ENCODE measurements around the gene PTPRC. TPM values are rescaled to one million over a fixed set of nuclear protein-coding genes. Genes with fewer than 3 reads are reported as not detected.

Gene PTPRC
- total RNA-seq, 2 experiments from 2014 or later, result 475 to 499 TPM

DNA sequence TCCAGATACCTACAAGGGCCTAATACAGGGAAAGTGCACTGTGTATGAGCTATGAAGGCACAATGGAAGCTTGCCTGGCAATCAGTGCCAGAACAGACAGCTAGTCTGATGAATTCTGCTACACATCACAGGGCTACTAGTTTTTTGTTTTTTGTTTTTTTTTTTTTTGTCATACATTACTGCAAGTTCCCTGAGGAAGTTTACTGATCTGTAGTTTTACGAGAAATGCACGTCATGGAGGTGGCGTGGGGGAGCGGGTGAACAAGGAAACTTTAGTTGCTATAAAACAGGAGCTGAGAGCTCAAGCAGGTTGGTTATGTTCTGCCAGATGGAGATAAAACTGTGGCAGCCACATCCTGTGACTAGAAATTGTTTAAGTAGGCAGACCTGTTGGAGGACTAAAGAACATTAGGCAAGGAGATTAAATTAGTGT, 17.7 kb downstream of the PTPRC start:
- ChIA-PET POLR2A (interaction anchor here (0.6 to 7.5 kb wide), 13 partner anchors 10 to 136 kb away, joined by 3 to 61 read pairs (median 7); partner anchors contain the start of gene PTPRC), CTCF (interaction anchor here (0.8 to 1.6 kb wide), 3 partner anchors 10 to 35 kb away, joined by 3 read pairs; partner anchors contain the start of gene PTPRC)
- no peaks in the 10 kb centered on the region for H3K9me3 Mint-ChIP-seq
- peaks cover 58% of the 10 kb centered on the region for H3K36me3 Mint-ChIP-seq (ENCODE audit: low read depth)
- peaks cover 64% of the 10 kb centered on the region for H3K4me1 Mint-ChIP-seq (ENCODE audit: low read depth)
- DNase-seq, result peak; percentile 84
- H3K27ac Mint-ChIP-seq, result peak overlapping the region; percentile 96
- H3K4me3 Mint-ChIP-seq, result peak overlapping the region; percentile 71
- intact Hi-C loops (cut with micrococcal nuclease), result loop anchor here (2.0 to 5.0 kb wide), 2 partner anchors 18 to 34 kb away; partner anchors contain the start of gene PTPRC
- no peaks in the 10 kb centered on the region for H3K27me3 Mint-ChIP-seq
- TF ChIP-seq, protein P1, sequence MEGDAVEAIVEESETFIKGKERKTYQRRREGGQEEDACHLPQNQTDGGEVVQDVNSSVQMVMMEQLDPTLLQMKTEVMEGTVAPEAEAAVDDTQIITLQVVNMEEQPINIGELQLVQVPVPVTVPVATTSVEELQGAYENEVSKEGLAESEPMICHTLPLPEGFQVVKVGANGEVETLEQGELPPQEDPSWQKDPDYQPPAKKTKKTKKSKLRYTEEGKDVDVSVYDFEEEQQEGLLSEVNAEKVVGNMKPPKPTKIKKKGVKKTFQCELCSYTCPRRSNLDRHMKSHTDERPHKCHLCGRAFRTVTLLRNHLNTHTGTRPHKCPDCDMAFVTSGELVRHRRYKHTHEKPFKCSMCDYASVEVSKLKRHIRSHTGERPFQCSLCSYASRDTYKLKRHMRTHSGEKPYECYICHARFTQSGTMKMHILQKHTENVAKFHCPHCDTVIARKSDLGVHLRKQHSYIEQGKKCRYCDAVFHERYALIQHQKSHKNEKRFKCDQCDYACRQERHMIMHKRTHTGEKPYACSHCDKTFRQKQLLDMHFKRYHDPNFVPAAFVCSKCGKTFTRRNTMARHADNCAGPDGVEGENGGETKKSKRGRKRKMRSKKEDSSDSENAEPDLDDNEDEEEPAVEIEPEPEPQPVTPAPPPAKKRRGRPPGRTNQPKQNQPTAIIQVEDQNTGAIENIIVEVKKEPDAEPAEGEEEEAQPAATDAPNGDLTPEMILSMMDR (IDR thresholded peaks at IDR 0.05), result no peak
- ATAC-seq, result peak; percentile 48

- Mint-ChIP-seq H3K9me3 (no peaks in the 10 kb centered on the region), H3K4me1 (ENCODE audit: low read depth) (peaks cover 64% of the 10 kb centered on the region), H3K27ac (peak overlapping the region; percentile 96), H3K27me3 (no peaks in the 10 kb centered on the region), H3K4me3 (peak overlapping the region; percentile 71), H3K36me3 (ENCODE audit: low read depth) (peaks cover 53% of the 10 kb centered on the region)
- POLR2A ChIA-PET, result interaction anchor here (0.7 to 7.5 kb wide), 12 partner anchors 10 to 137 kb away, joined by 3 to 61 read pairs (median 8); no protein-coding TSS in a partner anchor
- DNase-seq (peak; percentile 52), ATAC-seq (peak; percentile 40)
- CTCF ChIA-PET, result interaction anchor here (1.6 kb wide), 1 partner anchor 36 kb away, joined by 3 read pairs; no protein-coding TSS in a partner anchor
- intact Hi-C loops (cut with micrococcal nuclease), result loop anchor here (2.0 to 5.0 kb wide), 2 partner anchors 19 to 35 kb away; partner anchors contain the start of gene PTPRC
- TF ChIP-seq, protein P1 (IDR thresholded peaks at IDR 0.05), result no peak
Observed at GRCh38 chr1:198657550-198658064, 18.8 kb downstream of the PTPRC start.

DNA sequence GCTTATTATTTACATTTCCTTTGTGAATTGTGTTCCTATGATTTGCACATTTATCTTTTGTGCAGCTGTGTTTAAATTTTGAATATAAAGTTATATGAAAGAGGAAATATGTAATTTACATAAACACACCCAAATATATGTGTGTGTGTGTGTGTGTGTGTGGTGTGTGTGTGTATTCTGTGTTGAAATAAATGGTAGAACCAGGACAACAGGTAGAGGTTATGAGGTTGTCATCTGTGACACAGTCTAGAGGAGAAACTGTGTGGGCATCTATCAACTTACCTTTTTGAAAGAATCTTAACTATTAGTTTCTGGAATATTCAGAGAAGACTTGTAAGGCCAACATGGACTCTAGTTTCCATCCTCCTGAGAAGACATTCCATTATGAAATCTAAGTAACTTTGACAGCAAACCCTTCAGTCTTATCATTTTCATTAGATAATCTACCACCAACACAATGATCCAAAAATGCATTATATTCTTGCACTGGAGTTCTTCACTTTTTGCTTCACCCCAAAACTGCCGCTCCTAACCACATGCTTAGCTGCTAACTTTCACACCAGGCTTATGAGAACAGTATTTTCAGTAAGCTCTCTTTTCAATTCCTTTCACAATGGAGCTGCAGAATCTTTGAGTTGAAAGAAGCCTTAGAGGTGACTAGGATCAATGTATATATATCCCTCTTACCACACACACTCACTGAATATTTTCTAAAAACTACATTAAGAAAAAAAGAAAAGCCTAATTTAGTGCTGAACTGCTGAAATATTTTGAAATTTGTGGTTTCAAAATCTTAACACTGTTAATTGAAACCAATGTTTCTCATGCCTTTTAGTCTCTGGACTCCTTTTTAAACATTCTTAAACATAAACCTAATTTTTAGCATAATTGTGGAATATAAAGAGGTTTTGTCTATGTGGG, 21.8 kb downstream of the PTPRC start:
- H3K9me3 Mint-ChIP-seq, result no peaks in the 10 kb centered on the region
- H3K4me1 Mint-ChIP-seq (ENCODE audit: low read depth), result peaks cover 73% of the 10 kb centered on the region
- POLR2A ChIA-PET, result interaction anchor here (0.5 to 7.5 kb wide), 9 partner anchors 11 to 139 kb away, joined by 3 to 61 read pairs (median 4); partner anchors contain the start of gene PTPRC
- ATAC-seq (peak; percentile 11), DNase-seq (peak; percentile 47)
- intact Hi-C loops (cut with micrococcal nuclease), result no loop called here
- peak overlapping the region; percentile 86 for H3K27ac Mint-ChIP-seq
- peaks cover 64% of the 10 kb centered on the region for H3K36me3 Mint-ChIP-seq (ENCODE audit: low read depth)
- TF ChIP-seq, protein P1 (IDR thresholded peaks at IDR 0.05), result no peak
- CTCF ChIA-PET, result no interaction called here
- peak overlapping the region; percentile 56 for H3K4me3 Mint-ChIP-seq
- no peaks in the 10 kb centered on the region for H3K27me3 Mint-ChIP-seq

DNA sequence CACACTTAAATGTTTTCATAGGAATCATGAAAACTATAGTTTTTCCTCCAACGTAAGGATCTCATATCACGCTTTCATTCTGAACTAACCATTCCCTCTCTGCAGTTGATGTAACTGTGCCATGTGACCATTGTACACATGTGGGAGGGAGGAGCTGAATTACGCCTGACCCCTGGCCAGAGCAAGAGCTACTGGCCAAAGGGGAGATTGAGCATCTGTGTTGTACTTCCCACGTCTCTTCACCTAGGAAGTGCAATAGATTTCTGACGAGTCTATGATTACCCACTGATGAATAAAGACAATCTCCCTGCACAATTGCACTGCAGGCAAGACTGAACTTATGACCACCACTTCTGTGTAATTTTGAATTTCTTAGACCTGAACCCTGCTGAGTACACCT, 24.0 kb downstream of the PTPRC start:
- no peak for DNase-seq
- Mint-ChIP-seq H3K27ac (peak overlapping the region; percentile 89), H3K4me1 (ENCODE audit: low read depth) (peaks cover 75% of the 10 kb centered on the region), H3K27me3 (no peaks in the 10 kb centered on the region), H3K9me3 (no peaks in the 10 kb centered on the region), H3K36me3 (ENCODE audit: low read depth) (peaks cover 68% of the 10 kb centered on the region), H3K4me3 (peak overlapping the region; percentile 73)
- ChIA-PET CTCF (interaction anchor here (0.7 to 1.6 kb wide), 8 partner anchors 13 to 42 kb away, joined by 3 to 5 read pairs (median 3); no protein-coding TSS in a partner anchor), POLR2A (interaction anchor here (0.9 to 4.2 kb wide), 14 partner anchors 8 to 140 kb away, joined by 3 to 26 read pairs (median 4); partner anchors contain the start of gene PTPRC)
- intact Hi-C loops (cut with micrococcal nuclease), result no loop called here
- TF ChIP-seq, protein P1 (IDR thresholded peaks at IDR 0.05), result no peak
- peak; percentile 23 for ATAC-seq

Data from activated CD8-positive, alpha-beta T cell treated with anti-CD3 and anti-CD28 coated beads for 36 hours (primary cell).